ENCODE results near the gene USP28. TPM values are rescaled to one million over a fixed set of nuclear protein-coding genes. Genes with fewer than 3 reads are reported as not detected.
"Not testable (repeated sequence)": the region's sequence is repeated elsewhere in the genome, so short reads cannot be mapped to it uniquely, and the experiment has no call there.

Gene USP28
- total RNA-seq, 1 experiment from 2014 or later: 23.7 TPM

GRCh38 chr11:113773092-113773415, 102.3 kb downstream of the USP28 start:
- Histone ChIP-seq H3K9me3 (ENCODE audit: low read depth, low read length, poor library complexity, severe bottlenecking) (no peaks in the 10 kb centered on the region), H3K27me3 (replicated peaks; ENCODE audit: insufficient read depth, low read depth, low read length, poor library complexity) (no peaks in the 10 kb centered on the region), H3K4me3 (ENCODE audit: low read depth, low read length, poor library complexity, severe bottlenecking) (peak overlapping the region; percentile 93), H3K27ac (ENCODE audit: low read depth, low read length, poor library complexity, severe bottlenecking) (peak overlapping the region; percentile 88), H3K36me3 (ENCODE audit: insufficient read depth, low read length, poor library complexity, severe bottlenecking) (peaks cover 7% of the 10 kb centered on the region), H3K4me1 (ENCODE audit: insufficient read depth, low read length, poor library complexity, severe bottlenecking) (peaks cover 7% of the 10 kb centered on the region)
- TF ChIP-seq CTCF (conservative IDR thresholded peaks at IDR 0.05; ENCODE audit: low read depth, low read length) (no peak), EZH2 (IDR thresholded peaks at IDR 0.05; ENCODE audit: borderline replicate concordance, low read depth, low read length, poor library complexity, severe bottlenecking) (no peak)
- ChIA-PET POLR2A (ENCODE audit: low non-redundant PET) (interaction anchor here (0.6 kb wide), 1 partner anchor 26 kb away, joined by 3 read pairs; no protein-coding TSS in a partner anchor), CTCF (interaction anchor here (1.1 kb wide), 1 partner anchor 14 kb away, joined by 3 read pairs; no protein-coding TSS in a partner anchor)
- BruUV-seq (replicated peaks): no TSS peak
- DNase-seq (ENCODE audit: low spot score): peak; percentile 48
- intact Hi-C loops (cut with micrococcal nuclease; ENCODE audit: unreplicated experiment): loop anchor here (10.0 kb wide), 1 partner anchor 218 kb away; no protein-coding TSS in a partner anchor

DNA sequence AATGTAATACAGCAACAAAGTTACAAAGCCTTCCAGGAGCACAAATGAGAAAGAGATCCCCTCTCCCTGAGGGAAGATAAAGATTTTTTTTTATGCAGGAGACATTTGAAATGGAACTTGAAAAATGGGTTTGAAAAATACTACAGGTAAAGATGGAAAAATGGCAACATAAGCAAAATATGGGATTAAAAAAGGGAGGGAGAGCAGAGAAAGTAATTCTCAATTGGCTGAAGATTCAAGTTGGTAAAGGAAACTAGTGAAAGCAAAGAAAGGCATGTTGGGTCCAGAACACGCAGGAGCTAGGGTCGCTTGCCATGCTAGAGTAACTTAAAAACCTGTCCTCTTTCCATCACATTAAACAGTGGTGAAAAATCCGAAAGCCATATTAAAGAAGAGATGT, 103.4 kb downstream of the USP28 start:
- no peak for DNase-seq (ENCODE audit: low spot score)
- no peak overlapping the region for H3K27ac ChIP-seq (ENCODE audit: low read depth, low read length, poor library complexity, severe bottlenecking)
- H3K4me3 ChIP-seq (ENCODE audit: low read depth, low read length, poor library complexity, severe bottlenecking): peak overlapping the region; percentile 93
- no peaks in the 10 kb centered on the region for H3K27me3 ChIP-seq (replicated peaks; ENCODE audit: insufficient read depth, low read depth, low read length, poor library complexity)
- H3K36me3 ChIP-seq (ENCODE audit: insufficient read depth, low read length, poor library complexity, severe bottlenecking): peaks cover 16% of the 10 kb centered on the region
- POLR2A ChIA-PET (ENCODE audit: low non-redundant PET): no interaction called here
- H3K4me1 ChIP-seq (ENCODE audit: insufficient read depth, low read length, poor library complexity, severe bottlenecking): peaks cover 4% of the 10 kb centered on the region
- CTCF ChIA-PET: no interaction called here
- intact Hi-C loops (cut with micrococcal nuclease; ENCODE audit: unreplicated experiment): loop anchor here (10.0 kb wide), 1 partner anchor 217 kb away; no protein-coding TSS in a partner anchor
- no peak for TF ChIP-seq EZH2 (IDR thresholded peaks at IDR 0.05; ENCODE audit: borderline replicate concordance, low read depth, low read length, poor library complexity, severe bottlenecking)
- no peak for TF ChIP-seq CTCF (conservative IDR thresholded peaks at IDR 0.05; ENCODE audit: low read depth, low read length)
- H3K9me3 ChIP-seq (ENCODE audit: low read depth, low read length, poor library complexity, severe bottlenecking): no peaks in the 10 kb centered on the region
- BruUV-seq (replicated peaks): no TSS peak

GRCh38 chr11:113764527-113765219, 110.7 kb downstream of the USP28 start:
- no peak for TF ChIP-seq CTCF (conservative IDR thresholded peaks at IDR 0.05; ENCODE audit: low read depth, low read length)
- TF ChIP-seq EZH2 (IDR thresholded peaks at IDR 0.05; ENCODE audit: borderline replicate concordance, low read depth, low read length, poor library complexity, severe bottlenecking): no peak
- Histone ChIP-seq H3K27me3 (replicated peaks; ENCODE audit: insufficient read depth, low read depth, low read length, poor library complexity) (no peaks in the 10 kb centered on the region), H3K4me1 (ENCODE audit: insufficient read depth, low read length, poor library complexity, severe bottlenecking) (no peaks in the 10 kb centered on the region), H3K36me3 (ENCODE audit: insufficient read depth, low read length, poor library complexity, severe bottlenecking) (peaks cover 23% of the 10 kb centered on the region), H3K9me3 (ENCODE audit: low read depth, low read length, poor library complexity, severe bottlenecking) (no peaks in the 10 kb centered on the region), H3K4me3 (ENCODE audit: low read depth, low read length, poor library complexity, severe bottlenecking) (no peak overlapping the region), H3K27ac (ENCODE audit: low read depth, low read length, poor library complexity, severe bottlenecking) (no peak overlapping the region)
- ChIA-PET CTCF (no interaction called here), POLR2A (ENCODE audit: low non-redundant PET) (no interaction called here)
- DNase-seq (ENCODE audit: low spot score): no peak
- BruUV-seq (replicated peaks): no TSS peak
- intact Hi-C loops (cut with micrococcal nuclease; ENCODE audit: unreplicated experiment): no loop called here

- POLR2A ChIA-PET (ENCODE audit: low non-redundant PET): not testable (repeated sequence)
Observed at GRCh38 chr11:113763040-113763439, 112.3 kb downstream of the USP28 start.

More at GRCh38 chr11:113763040-113763439, 112.3 kb downstream of the USP28 start:
- H3K4me3 ChIP-seq (ENCODE audit: low read depth, low read length, poor library complexity, severe bottlenecking); BruUV-seq (replicated peaks); H3K27ac ChIP-seq (ENCODE audit: low read depth, low read length, poor library complexity, severe bottlenecking); H3K4me1 ChIP-seq (ENCODE audit: insufficient read depth, low read length, poor library complexity, severe bottlenecking); DNase-seq (ENCODE audit: low spot score); H3K27me3 ChIP-seq (replicated peaks; ENCODE audit: insufficient read depth, low read depth, low read length, poor library complexity); intact Hi-C loops (cut with micrococcal nuclease; ENCODE audit: unreplicated experiment); H3K9me3 ChIP-seq (ENCODE audit: low read depth, low read length, poor library complexity, severe bottlenecking); CTCF ChIA-PET: not testable (repeated sequence)
- H3K36me3 ChIP-seq (ENCODE audit: insufficient read depth, low read length, poor library complexity, severe bottlenecking): peaks cover 26% of the 10 kb centered on the region
